Smooth muscle cell of the pulmonary artery (primary cell): ENCODE data around the gene POU4F3. TPM values are rescaled to one million over a fixed set of nuclear protein-coding genes. Genes with fewer than 3 reads are reported as not detected.

Experiments used
- total RNA-seq: library from RNA; depleted of rRNA; stranded (reverse); fragments of >200 nt; gene quantifications from 2 replicates; pipeline ENCODE4 v1.2.3, GENCODE V29; 2014

Gene POU4F3, protein sequence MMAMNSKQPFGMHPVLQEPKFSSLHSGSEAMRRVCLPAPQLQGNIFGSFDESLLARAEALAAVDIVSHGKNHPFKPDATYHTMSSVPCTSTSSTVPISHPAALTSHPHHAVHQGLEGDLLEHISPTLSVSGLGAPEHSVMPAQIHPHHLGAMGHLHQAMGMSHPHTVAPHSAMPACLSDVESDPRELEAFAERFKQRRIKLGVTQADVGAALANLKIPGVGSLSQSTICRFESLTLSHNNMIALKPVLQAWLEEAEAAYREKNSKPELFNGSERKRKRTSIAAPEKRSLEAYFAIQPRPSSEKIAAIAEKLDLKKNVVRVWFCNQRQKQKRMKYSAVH
- total RNA-seq = 0.07 and 0.10 TPM in 2 replicates

DNA sequence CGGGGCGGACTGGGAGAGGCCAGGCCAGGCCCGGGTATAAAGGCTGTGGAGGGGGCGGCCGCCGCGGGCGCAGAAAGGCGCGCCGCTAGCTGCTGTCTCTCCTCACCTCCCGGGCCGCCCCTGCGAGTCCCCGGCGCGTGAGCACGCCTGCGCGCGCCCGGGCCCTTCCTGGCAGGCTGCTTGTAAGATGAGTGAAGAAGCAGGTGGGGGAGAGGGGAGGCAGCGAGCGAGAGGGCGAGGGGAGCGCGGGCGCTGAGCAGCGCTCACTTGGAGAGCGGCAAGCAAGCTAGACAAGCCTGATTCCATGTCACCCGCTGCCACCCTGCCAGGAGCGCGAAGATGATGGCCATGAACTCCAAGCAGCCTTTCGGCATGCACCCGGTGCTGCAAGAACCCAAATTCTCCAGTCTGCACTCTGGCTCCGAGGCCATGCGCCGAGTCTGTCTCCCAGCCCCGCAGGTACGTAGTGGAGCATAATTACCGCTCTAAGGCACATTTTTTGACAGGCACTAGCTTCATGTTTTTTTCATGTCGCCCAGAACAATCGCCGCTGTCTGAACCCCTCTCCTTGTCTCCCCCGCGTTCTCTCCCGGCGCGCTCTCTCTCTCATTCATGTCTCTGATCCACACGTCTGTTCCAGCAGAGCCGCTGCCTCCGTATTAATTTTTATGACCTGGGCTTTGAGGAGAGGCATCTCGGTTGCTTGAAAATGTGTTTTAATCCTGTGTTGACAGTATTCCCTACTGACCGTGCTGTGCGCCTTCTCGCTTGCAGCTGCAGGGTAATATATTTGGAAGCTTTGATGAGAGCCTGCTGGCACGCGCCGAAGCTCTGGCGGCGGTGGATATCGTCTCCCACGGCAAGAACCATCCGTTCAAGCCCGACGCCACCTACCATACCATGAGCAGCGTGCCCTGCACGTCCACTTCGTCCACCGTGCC, at the start of gene POU4F3:
Gene POU4F3 (plus strand): TSS at position 66 of the 941 bp plus-strand sequence. CDS start 274 bp downstream, at position 340.

Other genes with a start within 250 kb of the POU4F3 start
- 0.20 and 0.52 TPM in 2 replicates for gene PLAC8L1, start 233.3 kb upstream of the POU4F3 start, total RNA-seq
- 124 and 159 TPM in 2 replicates for gene LARS1, start 156.2 kb upstream of the POU4F3 start, total RNA-seq
- gene RBM27, start 135.2 kb upstream of the POU4F3 start, total RNA-seq = 26.1 and 28.0 TPM in 2 replicates
- gene TCERG1, start 108.5 kb downstream of the POU4F3 start, total RNA-seq = 24.0 and 24.4 TPM in 2 replicates
- gene GPR151, start 177.4 kb downstream of the POU4F3 start, total RNA-seq = not detected in 2 replicates